ENCODE measurements around the gene STPG3.

STPG3 gene

DNA sequence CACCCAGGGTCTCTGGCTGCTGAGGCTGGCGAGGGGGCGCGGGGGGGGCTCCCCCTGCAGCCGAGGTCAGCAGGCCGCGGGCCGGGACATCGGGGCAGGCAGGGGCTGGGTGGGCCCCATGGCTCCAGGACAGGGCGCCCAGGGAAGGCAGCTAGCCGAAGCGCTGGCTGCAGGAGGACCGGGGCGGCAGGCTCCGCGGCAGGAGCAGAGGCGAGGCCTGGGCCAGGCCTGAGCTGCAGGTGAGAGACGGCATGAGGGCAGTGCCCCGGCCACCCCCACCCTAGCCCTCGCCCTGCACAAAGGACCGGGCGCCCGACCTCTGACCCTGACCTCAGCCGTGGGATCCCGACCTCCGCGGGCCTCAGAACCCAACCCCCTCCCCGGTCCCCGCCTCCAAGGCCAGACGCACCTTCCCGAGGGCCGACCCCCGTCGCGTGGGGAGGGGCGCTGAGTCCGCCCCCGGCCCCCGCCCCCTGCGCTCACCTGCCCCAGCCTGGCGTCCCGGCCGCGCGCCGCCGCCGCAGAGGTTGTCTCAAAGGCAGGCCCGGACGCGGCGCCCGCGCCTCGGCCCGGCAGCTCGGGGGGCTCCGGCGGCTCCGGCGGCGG, 29.5 kb upstream of the STPG3 start:
- H3K4me3 ChIP-seq (replicated peaks; ENCODE audit: low read depth, low read length), result peak overlapping the region; percentile 13
- TF ChIP-seq CTCF (IDR thresholded peaks at IDR 0.05; ENCODE audit: low read depth, low read length, missing control alignments), result no peak
- no peak for DNase-seq (ENCODE audit: extremely low read depth, low read depth)

DNA sequence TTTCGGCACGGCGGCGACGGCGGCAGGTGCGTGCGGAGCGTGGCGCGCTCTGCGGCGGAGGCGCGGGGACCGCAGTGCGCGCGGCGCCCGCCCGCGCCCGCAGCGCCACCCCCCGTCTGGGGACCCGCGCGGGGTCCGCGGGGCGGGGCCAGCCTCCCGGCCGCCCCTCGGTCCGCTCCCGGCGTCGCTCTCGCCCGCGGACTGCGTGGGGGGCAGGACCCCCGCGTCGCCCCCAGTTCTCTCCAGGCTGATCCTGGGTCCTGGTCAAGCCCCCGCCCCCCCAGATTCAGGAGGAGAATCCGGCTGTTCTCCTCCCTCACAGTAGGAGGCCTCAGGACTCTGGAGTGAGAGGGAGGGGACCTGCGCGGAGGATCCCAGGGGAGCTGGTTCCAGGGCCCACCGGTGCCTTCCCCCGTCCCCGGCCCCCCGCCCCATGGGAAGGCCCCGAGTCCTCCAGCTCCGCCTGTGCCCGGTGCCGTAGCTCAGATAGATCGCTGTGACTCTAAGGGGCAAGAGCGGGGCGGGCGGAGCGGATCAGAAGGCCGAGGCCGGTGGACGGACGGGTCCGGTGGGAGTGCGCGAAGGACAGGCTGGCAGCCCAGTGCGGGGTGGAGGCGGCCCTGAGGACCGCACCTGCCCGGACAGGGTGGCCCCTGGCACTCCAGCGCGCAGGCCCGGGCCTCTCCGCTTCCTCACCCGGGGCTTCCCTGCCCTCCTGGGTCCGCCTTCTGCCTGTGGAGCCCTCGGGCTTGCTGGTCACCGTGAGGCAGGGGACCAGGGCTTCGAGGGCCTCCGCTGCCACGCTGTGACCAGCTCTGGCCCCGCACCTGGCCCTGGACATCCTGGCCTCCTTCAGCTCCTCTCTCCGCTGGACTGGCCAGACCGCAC, 28.7 kb upstream of the STPG3 start, which contains the start of gene RNF208:
Gene RNF208 (minus strand): TSS at position 51 of the 888 bp plus-strand sequence. CDS start 1,028 bp downstream, outside the sequence.
- DNase-seq (ENCODE audit: extremely low read depth, low read depth), result no peak
- H3K4me3 ChIP-seq (replicated peaks; ENCODE audit: low read depth, low read length), result peak within 1 kb of the TSS; percentile 74
- no peak for TF ChIP-seq CTCF (IDR thresholded peaks at IDR 0.05; ENCODE audit: low read depth, low read length, missing control alignments)

DNA sequence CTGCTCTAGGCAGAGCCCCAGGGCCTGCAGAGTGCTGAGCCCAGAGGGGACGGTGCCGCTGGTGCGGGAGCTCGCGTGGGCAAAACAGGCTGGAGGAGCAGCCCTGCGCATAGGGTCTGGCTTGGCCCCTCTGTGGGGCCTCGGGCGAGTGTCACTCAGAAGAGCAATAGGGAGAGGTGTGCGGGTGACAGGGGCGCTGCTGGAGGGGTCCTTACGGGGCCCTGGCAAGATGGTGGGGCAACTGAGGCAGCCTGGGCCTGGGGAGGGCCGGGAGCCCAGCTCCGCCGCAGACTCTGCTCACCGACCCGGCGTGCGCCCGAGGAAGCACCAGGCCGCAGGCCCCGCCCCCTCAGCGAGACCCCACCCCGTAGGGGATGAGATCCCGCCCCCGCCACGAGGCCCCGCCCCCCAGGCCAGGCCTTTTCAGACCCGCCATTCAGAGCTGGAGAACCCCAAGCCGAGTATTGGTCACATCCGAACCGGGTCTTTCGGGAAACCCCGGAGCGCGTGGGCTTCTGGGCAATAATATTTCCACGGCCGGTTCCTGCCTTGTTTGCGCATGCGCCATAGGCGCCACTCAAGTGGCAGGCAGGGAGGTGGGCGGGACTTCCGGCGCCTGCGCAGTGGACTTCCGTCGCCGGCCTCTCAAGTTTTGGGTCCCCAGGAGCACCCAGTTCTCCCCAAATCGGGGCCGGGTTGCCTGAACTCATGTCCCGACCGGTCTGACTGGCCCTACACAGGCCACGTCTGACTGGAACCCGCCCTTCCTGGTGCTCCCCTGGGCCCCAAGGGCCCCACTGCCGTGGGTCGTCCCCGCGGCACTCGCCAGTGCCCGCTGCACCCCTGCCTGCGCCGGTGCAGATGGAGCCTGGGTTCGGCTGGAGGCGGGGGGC, 27.8 kb upstream of the STPG3 start:
- H3K4me3 ChIP-seq (replicated peaks; ENCODE audit: low read depth, low read length), result peak overlapping the region; percentile 74
- TF ChIP-seq CTCF (IDR thresholded peaks at IDR 0.05; ENCODE audit: low read depth, low read length, missing control alignments), result no peak
- peak; percentile 97 for DNase-seq (ENCODE audit: extremely low read depth, low read depth)

DNA sequence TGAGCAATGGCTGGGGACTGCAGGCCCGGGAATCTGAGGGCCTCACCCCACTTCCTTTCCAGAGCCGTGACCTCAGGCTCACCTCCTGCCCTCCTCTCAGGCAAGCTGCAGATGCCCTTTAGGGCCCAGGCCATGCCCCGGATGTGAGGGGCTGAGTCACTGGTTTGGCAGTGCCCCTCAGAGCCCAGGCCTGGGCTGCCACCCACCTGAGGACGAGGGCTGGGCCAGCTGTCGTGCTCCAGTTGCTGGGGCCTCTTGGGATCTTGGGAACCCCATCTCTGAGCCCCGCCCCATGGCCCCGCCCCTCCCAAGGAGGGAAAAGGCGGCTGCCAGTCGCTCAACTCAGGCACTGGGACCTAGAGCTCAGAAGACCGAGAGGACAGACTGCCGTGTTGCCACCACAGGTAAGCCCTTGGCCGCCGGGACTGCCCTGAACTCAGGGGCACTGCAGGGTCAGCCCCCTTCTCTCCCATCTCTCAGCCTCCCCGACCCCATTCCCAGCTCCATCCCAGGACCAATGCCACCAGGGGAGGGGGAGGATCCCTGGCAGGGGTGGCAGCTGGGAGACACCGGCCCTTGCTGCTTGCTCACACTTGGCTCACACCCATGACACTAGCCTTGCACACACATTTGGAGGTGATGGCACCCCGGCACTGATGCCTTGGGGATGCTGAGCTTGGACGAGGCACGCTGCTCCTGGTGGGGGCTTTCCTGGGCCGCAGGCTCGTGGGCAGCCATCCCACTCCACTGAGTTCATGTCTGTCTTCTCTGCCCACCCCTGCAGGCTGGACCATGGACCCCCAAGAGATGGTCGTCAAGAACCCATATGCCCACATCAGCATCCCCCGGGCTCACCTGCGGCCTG, 26.0 kb upstream of the STPG3 start, which contains the start of gene CYSRT1:
Gene CYSRT1 (plus strand): TSS at position 345 of the 865 bp plus-strand sequence. CDS start 448 bp downstream, at position 793.
- DNase-seq (ENCODE audit: extremely low read depth, low read depth), result no peak

DNA sequence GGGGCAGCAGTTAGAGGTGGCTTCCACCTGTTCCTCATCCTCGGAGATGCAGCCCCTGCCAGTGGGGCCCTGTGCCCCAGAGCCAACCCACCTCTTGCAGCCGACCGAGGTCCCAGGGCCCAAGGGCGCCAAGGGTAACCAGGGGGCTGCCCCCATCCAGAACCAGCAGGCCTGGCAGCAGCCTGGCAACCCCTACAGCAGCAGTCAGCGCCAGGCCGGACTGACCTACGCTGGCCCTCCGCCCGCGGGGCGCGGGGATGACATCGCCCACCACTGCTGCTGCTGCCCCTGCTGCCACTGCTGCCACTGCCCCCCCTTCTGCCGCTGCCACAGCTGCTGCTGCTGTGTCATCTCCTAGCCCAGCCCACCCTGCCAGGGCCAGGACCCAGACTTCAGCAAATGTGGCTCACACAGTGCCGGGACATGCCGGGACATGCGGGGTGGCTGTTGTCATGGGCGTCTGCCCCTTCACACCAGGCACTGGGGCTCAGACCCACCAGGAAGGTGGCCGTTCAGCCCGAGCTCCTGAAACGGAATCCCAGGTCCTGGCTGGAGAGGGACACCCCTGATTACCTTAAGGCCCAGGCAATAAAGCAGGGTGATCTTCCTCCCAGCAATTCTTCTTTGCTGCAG, 25.3 kb upstream of the STPG3 start:
- TF ChIP-seq CTCF (IDR thresholded peaks at IDR 0.05; ENCODE audit: low read depth, low read length, missing control alignments), result no peak
- no peak overlapping the region for H3K4me3 ChIP-seq (replicated peaks; ENCODE audit: low read depth, low read length)

More for the DNA sequence above, 26.0 kb upstream of the STPG3 start, which contains the start of gene CYSRT1:
- H3K4me3 ChIP-seq (replicated peaks; ENCODE audit: low read depth, low read length), result peak within 1 kb of the TSS; percentile 74
- no peak for TF ChIP-seq CTCF (IDR thresholded peaks at IDR 0.05; ENCODE audit: low read depth, low read length, missing control alignments)

More for the DNA sequence above, 25.3 kb upstream of the STPG3 start:
- DNase-seq (ENCODE audit: extremely low read depth, low read depth), result no peak

Data from HFF-Myc (cell line).